ENCODE measurements around the gene NAGLU.

DNA sequence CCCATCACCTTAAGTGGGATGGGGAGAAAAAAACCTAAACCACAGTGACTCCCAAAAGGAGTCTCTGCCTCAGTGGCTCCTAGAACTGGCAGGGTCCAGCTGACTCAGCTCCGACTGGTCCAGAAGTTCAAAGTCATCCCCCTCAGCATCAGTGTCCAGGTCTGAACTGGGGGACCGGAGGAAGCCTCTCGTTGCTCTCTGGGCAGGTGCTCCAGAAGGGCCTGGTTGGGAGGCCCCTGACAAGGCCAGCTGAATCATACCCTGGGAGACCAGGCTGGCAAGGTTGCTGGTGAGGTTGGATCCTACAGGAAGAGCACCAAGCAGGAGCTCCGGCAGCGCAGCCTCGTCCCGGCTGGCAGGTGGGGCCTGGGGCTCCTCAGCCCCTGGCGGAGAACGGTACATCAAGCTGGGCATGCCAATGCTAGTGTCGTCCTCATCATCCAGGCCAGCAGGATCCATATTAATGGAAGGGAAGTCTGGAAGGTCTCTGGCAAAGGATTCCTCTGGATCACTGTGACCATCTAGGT, 45.8 kb downstream of the NAGLU start:
- TF ChIP-seq EZH2phosphoT487 (IDR thresholded peaks at IDR 0.05; ENCODE audit: borderline replicate concordance, low read length) (no peak), CTCF (IDR thresholded peaks at IDR 0.05; ENCODE audit: low read depth, low read length, poor library complexity, severe bottlenecking) (no peak)

Measured in DOHH2 (cell line).